ENCODE measurements around the gene DSG3.

Gene DSG3

DNA sequence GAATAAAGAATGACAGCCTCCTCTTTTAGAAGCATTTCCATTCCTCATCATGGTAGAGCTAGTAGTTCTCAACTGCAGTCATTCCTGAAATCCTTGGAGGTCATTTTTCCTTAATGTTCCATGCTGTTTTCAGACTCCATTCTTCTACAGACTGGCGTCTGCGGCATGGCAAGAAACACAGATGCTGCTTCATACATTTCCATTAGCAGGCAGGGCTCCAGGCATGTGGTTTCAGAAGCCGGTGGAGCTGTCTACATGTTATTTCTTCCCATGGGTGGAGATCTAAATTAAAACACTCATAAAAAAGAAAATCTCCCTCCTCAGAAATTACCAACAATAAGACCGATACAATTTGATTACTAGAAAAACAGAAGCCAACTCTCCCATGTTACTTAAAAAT, 6.0 kb upstream of the DSG3 start:
- no peak for TF ChIP-seq ZNF565 (CRISPR knock-in tag; conservative IDR thresholded peaks at IDR 0.05; ENCODE audit: low read depth)
- TF ChIP-seq TOX (CRISPR knock-in tag; IDR thresholded peaks at IDR 0.05; ENCODE audit: borderline replicate concordance), result no peak
- no peak for TF ChIP-seq CSDC2 (CRISPR knock-in tag; IDR thresholded peaks at IDR 0.05)
- no peak for TF ChIP-seq ARNTL (CRISPR knock-in tag; IDR thresholded peaks at IDR 0.05; ENCODE audit: borderline replicate concordance, low read depth)
- TF ChIP-seq, protein P1, sequence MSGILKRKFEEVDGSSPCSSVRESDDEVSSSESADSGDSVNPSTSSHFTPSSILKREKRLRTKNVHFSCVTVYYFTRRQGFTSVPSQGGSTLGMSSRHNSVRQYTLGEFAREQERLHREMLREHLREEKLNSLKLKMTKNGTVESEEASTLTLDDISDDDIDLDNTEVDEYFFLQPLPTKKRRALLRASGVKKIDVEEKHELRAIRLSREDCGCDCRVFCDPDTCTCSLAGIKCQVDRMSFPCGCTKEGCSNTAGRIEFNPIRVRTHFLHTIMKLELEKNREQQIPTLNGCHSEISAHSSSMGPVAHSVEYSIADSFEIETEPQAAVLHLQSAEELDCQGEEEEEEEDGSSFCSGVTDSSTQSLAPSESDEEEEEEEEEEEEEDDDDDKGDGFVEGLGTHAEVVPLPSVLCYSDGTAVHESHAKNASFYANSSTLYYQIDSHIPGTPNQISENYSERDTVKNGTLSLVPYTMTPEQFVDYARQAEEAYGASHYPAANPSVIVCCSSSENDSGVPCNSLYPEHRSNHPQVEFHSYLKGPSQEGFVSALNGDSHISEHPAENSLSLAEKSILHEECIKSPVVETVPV (CRISPR knock-in tag; IDR thresholded peaks at IDR 0.05), result no peak
- TF ChIP-seq, protein P2, sequence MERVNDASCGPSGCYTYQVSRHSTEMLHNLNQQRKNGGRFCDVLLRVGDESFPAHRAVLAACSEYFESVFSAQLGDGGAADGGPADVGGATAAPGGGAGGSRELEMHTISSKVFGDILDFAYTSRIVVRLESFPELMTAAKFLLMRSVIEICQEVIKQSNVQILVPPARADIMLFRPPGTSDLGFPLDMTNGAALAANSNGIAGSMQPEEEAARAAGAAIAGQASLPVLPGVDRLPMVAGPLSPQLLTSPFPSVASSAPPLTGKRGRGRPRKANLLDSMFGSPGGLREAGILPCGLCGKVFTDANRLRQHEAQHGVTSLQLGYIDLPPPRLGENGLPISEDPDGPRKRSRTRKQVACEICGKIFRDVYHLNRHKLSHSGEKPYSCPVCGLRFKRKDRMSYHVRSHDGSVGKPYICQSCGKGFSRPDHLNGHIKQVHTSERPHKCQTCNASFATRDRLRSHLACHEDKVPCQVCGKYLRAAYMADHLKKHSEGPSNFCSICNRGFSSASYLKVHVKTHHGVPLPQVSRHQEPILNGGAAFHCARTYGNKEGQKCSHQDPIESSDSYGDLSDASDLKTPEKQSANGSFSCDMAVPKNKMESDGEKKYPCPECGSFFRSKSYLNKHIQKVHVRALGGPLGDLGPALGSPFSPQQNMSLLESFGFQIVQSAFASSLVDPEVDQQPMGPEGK (CRISPR knock-in tag; IDR thresholded peaks at IDR 0.05; ENCODE audit: borderline replicate concordance), result no peak
- no peak for TF ChIP-seq OSR1 (CRISPR knock-in tag; IDR thresholded peaks at IDR 0.05)
- no peak for TF ChIP-seq ISL1 (CRISPR knock-in tag; IDR thresholded peaks at IDR 0.05)
- ATAC-seq, result no peak

DNA sequence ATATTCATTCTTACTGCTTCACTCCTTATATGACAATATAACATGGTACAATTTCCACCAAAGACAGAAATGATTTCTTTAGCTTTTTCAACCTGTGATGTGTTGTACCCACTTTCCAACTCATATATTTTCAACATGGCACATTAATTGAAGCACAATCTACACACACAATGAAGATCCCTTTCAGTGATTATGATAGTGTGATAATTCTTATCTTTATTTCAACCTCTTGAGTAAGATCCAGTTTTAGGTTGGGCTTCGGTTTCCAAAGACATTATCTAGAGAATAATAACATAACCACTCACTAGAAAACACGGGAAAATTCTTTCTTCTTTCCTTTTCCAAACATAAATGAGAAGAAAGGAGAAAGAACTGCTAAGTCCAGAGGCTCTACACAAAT, 3.4 kb upstream of the DSG3 start:
- TF ChIP-seq, protein P3, sequence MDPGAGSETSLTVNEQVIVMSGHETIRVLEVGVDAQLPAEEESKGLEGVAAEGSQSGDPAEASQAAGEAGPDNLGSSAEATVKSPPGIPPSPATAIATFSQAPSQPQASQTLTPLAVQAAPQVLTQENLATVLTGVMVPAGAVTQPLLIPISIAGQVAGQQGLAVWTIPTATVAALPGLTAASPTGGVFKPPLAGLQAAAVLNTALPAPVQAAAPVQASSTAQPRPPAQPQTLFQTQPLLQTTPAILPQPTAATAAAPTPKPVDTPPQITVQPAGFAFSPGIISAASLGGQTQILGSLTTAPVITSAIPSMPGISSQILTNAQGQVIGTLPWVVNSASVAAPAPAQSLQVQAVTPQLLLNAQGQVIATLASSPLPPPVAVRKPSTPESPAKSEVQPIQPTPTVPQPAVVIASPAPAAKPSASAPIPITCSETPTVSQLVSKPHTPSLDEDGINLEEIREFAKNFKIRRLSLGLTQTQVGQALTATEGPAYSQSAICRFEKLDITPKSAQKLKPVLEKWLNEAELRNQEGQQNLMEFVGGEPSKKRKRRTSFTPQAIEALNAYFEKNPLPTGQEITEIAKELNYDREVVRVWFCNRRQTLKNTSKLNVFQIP (CRISPR knock-in tag; IDR thresholded peaks at IDR 0.05; ENCODE audit: borderline replicate concordance, low read depth), result no peak
- TF ChIP-seq PPARA (CRISPR knock-in tag; IDR thresholded peaks at IDR 0.05; ENCODE audit: borderline replicate concordance), result no peak
- no peak for TF ChIP-seq ZC3H10 (CRISPR knock-in tag; IDR thresholded peaks at IDR 0.05)
- TF ChIP-seq, protein P1 (CRISPR knock-in tag; IDR thresholded peaks at IDR 0.05), result no peak
- TF ChIP-seq ZNF8 (CRISPR knock-in tag; IDR thresholded peaks at IDR 0.05), result no peak
- TF ChIP-seq OSR1 (CRISPR knock-in tag; IDR thresholded peaks at IDR 0.05), result no peak
- no peak for TF ChIP-seq ZFP3 (CRISPR knock-in tag; IDR thresholded peaks at IDR 0.05)
- TF ChIP-seq, protein P4, sequence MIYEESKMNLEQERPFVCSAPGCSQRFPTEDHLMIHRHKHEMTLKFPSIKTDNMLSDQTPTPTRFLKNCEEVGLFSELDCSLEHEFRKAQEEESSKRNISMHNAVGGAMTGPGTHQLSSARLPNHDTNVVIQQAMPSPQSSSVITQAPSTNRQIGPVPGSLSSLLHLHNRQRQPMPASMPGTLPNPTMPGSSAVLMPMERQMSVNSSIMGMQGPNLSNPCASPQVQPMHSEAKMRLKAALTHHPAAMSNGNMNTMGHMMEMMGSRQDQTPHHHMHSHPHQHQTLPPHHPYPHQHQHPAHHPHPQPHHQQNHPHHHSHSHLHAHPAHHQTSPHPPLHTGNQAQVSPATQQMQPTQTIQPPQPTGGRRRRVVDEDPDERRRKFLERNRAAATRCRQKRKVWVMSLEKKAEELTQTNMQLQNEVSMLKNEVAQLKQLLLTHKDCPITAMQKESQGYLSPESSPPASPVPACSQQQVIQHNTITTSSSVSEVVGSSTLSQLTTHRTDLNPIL (CRISPR knock-in tag; IDR thresholded peaks at IDR 0.05; ENCODE audit: low read depth), result no peak
- no peak for TF ChIP-seq ESRRG (CRISPR knock-in tag; IDR thresholded peaks at IDR 0.05)
- TF ChIP-seq, protein P2 (CRISPR knock-in tag; IDR thresholded peaks at IDR 0.05; ENCODE audit: borderline replicate concordance), result no peak
- TF ChIP-seq ZFP30 (CRISPR knock-in tag; IDR thresholded peaks at IDR 0.05), result no peak
- no peak for TF ChIP-seq TCF4 (CRISPR knock-in tag; IDR thresholded peaks at IDR 0.05; ENCODE audit: borderline replicate concordance)
- no peak for TF ChIP-seq ZNF70 (CRISPR knock-in tag; IDR thresholded peaks at IDR 0.05)
- TF ChIP-seq ARNTL (CRISPR knock-in tag; IDR thresholded peaks at IDR 0.05; ENCODE audit: borderline replicate concordance, low read depth), result no peak
- TF ChIP-seq TOX (CRISPR knock-in tag; IDR thresholded peaks at IDR 0.05; ENCODE audit: borderline replicate concordance), result no peak
- no peak for ATAC-seq

DNA sequence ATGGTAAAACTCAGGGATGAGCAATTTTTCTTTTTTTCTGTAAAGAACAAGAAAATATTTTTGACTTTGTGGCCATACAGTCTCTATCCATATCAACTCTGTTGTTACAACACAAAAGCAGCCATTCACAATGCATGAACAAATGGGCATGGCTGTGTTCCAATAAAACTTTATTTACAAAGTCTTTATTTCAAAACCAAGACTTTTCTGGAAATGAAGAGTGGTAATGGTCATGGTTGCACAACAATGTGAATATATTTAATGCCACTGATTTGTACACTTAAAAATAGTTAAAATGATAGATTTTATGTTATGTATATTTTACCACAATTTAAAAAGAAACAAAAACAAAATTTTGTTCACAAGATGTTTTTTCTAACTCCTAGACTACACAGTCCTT, 1.6 kb upstream of the DSG3 start:
- no peak for ATAC-seq
- TF ChIP-seq ARNTL (CRISPR knock-in tag; IDR thresholded peaks at IDR 0.05; ENCODE audit: borderline replicate concordance, low read depth) (no peak), GLIS3 (CRISPR knock-in tag; IDR thresholded peaks at IDR 0.05) (no peak), ZFP3 (CRISPR knock-in tag; IDR thresholded peaks at IDR 0.05) (no peak), BACH2 (CRISPR knock-in tag; IDR thresholded peaks at IDR 0.05; ENCODE audit: borderline replicate concordance) (no peak), ZFP30 (CRISPR knock-in tag; IDR thresholded peaks at IDR 0.05) (no peak), ZNF70 (CRISPR knock-in tag; IDR thresholded peaks at IDR 0.05) (no peak)
- TF ChIP-seq, protein P3 (CRISPR knock-in tag; IDR thresholded peaks at IDR 0.05; ENCODE audit: borderline replicate concordance, low read depth), result no peak
- TF ChIP-seq, protein P1 (CRISPR knock-in tag; IDR thresholded peaks at IDR 0.05), result no peak

Data from SK-N-SH treated with all-trans-retinoic acid at 6 μM for 48 hours (cell line).